Subcutaneous abdominal adipose tissue (tissue), 5 donors: Measurements from ENCODE around the gene GPX1.
"Not testable (repeated sequence)": the region's sequence is repeated elsewhere in the genome, so short reads cannot be mapped to it uniquely, and the experiment has no call there.

Source experiments
- H3K27ac ChIP-seq: one replicate; pipeline ENCODE4 v1.7.0; 2013; ENCODE audit warnings: low read depth, mild to moderate bottlenecking, inconsistent platforms, low read length, moderate library complexity
- H3K27me3 ChIP-seq, 5 donors: one replicate each; pipeline ENCODE4 v1.7.0; 2013; ENCODE audit warnings: low read length in 5 of 5, inconsistent platforms in 1 of 5; ENCODE audit not compliant: control insufficient read depth in 5 of 5, insufficient read depth in 4 of 5
- H3K36me3 ChIP-seq, 5 donors: one replicate each; pipeline ENCODE4 v1.7.0; 2013; ENCODE audit warnings: low read length in 5 of 5; ENCODE audit not compliant: control insufficient read depth in 5 of 5, insufficient read depth in 5 of 5
- H3K4me1 ChIP-seq, 5 donors: one replicate each; pipeline ENCODE4 v1.7.0; 2013; ENCODE audit warnings: low read length in 5 of 5, mild to moderate bottlenecking in 3 of 5, moderate library complexity in 1 of 5; ENCODE audit not compliant: control insufficient read depth in 5 of 5, insufficient read depth in 5 of 5
- H3K4me3 ChIP-seq, 5 donors: one replicate each; pipeline ENCODE4 v1.7.0; 2013; ENCODE audit warnings: low read length in 5 of 5, low read depth in 1 of 5
- H3K9ac ChIP-seq, 5 donors: one replicate each; pipeline ENCODE4 v1.7.0; 2013; ENCODE audit warnings: low read length in 5 of 5, mild to moderate bottlenecking in 4 of 5, moderate library complexity in 3 of 5
- H3K9me3 ChIP-seq, 5 donors: one replicate each; pipeline ENCODE4 v1.7.0; 2013; ENCODE audit warnings: low read length in 5 of 5; ENCODE audit not compliant: control insufficient read depth in 5 of 5
- donor health status: healthy.
- donor health status: healthy.
- donor health status: healthy.
- donor health status: healthy.
- donor health status: healthy.

Gene GPX1

DNA sequence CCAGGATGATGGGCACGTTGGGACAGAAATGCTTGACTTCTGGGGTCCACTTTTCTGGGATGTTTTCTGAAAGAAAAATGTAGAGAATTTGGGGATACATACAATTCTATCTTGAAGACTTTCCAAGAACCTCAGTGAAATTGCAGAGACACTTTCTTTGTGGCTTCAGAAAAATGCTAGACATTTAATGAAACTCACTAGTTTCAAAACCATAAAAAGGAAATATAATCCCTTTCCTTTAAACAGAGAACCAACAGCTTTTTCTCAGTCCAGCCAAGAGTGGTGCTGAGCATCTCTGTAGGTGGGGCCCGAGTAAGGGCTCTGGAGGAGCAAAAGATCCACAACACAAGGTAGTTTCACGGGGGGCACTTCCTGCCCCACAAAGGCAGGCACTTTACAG lies 4.4 kb upstream of the GPX1 start:
- Histone ChIP-seq H3K27ac (no peak overlapping the region), H3K36me3 (peaks cover 9 to 73% (median 59%) of the 10 kb centered on the region in 5 donors), H3K9ac (no peak overlapping the region), H3K9me3 (no peaks in the 10 kb centered on the region), H3K4me3 (no peak overlapping the region), H3K27me3 (no peaks in the 10 kb centered on the region), H3K4me1 (peaks cover 4 to 16% (median 15%) of the 10 kb centered on the region in 5 donors)

- H3K27me3 ChIP-seq, result no peaks in the 10 kb centered on the region
- peaks cover 12 to 36% (median 34%) of the 10 kb centered on the region in 5 donors for H3K4me1 ChIP-seq
- H3K9ac ChIP-seq, result no peak overlapping the region
- H3K27ac ChIP-seq, result peak overlapping the region; percentile 97
- H3K9me3 ChIP-seq, result no peaks in the 10 kb centered on the region
- no peak overlapping the region for H3K4me3 ChIP-seq
- H3K36me3 ChIP-seq, result peaks cover 9 to 59% (median 47%) of the 10 kb centered on the region in 5 donors
These were observed 1.5 kb upstream of the GPX1 start for GRCh38 chr3:49359623-49360022.

GRCh38 chr3:49358884-49359225 lies 702 bp upstream of the GPX1 start:
- Histone ChIP-seq H3K27me3 (no peaks in the 10 kb centered on the region), H3K9ac (peak overlapping the region; percentile 15 to 94 (median 70)), H3K4me3 (peak overlapping the region; percentile 48 to 86 (median 83)), H3K27ac (peak overlapping the region; percentile 97), H3K4me1 (peaks cover 12 to 36% (median 34%) of the 10 kb centered on the region in 5 donors), H3K36me3 (peaks cover 9 to 56% (median 45%) of the 10 kb centered on the region in 5 donors), H3K9me3 (no peaks in the 10 kb centered on the region)

GRCh38 chr3:49357443-49358216 lies 523 bp downstream of the GPX1 start:
- peaks cover 9 to 46% (median 39%) of the 10 kb centered on the region in 5 donors for H3K36me3 ChIP-seq
- H3K9me3 ChIP-seq, H3K27me3 ChIP-seq: not testable (repeated sequence)
- H3K4me1 ChIP-seq, result peaks cover 12 to 41% (median 39%) of the 10 kb centered on the region in 5 donors
- H3K27ac ChIP-seq, result peak overlapping the region; percentile 97
- H3K4me3 ChIP-seq, result peak overlapping the region; percentile 70 to 92 (median 84)
- peak overlapping the region; percentile 68 to 94 (median 83) for H3K9ac ChIP-seq

GRCh38 chr3:49357095-49357442 lies 1.1 kb downstream of the GPX1 start:
- Histone ChIP-seq H3K4me3 (peak overlapping the region; percentile 70 to 92 (median 84)), H3K4me1 (peaks cover 12 to 46% (median 45%) of the 10 kb centered on the region in 5 donors), H3K27ac (peak overlapping the region; percentile 97), H3K9ac (peak overlapping the region; percentile 68 to 94 (median 83)), H3K36me3 (peaks cover 9 to 40% (median 34%) of the 10 kb centered on the region in 5 donors)
- not testable (repeated sequence) for H3K9me3 ChIP-seq, H3K27me3 ChIP-seq

DNA sequence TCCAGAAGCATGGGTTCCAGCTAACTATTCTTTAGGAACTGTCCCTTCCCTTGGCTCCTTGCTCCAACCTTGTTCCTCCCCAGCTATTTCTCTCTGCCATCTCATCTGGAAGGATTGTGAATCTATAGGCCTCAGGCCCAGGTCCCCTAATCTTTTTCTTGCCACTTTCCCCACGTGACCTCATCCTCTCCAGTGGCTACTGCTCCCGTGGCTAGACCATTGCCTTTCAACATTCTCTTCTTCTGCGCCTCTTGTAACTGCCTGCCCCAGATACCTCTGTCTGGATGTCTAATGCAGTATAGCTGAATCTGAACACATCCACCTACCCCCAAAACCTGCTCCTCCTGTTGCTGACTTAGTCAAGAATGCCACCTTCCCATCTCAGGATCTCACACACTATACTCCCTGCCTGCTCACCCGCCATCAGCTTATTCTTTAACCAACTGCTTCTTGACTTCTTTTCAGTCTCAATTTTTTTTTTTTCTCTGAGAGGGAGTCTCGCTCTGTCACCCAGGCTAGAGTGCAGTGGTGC lies 5.2 kb downstream of the GPX1 start:
- H3K36me3 ChIP-seq, result peaks cover 0 to 12% (median 9%) of the 10 kb centered on the region in 5 donors
- no peaks in the 10 kb centered on the region for H3K9me3 ChIP-seq
- peak overlapping the region in 2 of 5 donors; percentile 17 to 52 for H3K9ac ChIP-seq
- peak overlapping the region; percentile 90 for H3K27ac ChIP-seq
- H3K4me3 ChIP-seq, result peak overlapping the region in 1 of 5 donors; percentile 7
- peaks cover 8 to 59% (median 53%) of the 10 kb centered on the region in 5 donors for H3K4me1 ChIP-seq
- H3K27me3 ChIP-seq, result no peaks in the 10 kb centered on the region

DNA sequence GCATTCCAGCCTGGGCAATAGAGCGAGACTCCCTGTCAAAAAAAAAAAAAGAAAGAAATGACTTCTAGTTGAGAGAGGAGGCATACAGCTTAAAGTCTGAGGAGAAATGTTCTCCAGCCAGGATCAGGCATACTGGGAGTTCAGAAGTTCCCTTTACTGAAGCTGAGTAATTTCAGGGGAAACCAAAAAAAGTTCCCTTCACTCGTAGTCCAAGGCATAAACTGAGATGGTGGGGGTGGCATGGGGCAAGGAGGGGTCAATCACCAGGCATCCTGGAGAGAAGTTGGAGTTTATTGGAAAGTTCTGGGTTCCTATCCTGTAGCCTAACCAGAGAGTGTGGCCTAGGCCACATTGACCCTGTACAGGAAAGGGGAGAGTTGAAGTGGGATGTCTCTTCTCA lies 5.9 kb downstream of the GPX1 start:
- Histone ChIP-seq H3K27me3 (no peaks in the 10 kb centered on the region), H3K4me3 (peak overlapping the region in 1 of 5 donors; percentile 7), H3K9ac (peak overlapping the region in 2 of 5 donors; percentile 17 to 52), H3K36me3 (peaks cover 0 to 12% (median 9%) of the 10 kb centered on the region in 5 donors), H3K4me1 (peaks cover 8 to 56% (median 50%) of the 10 kb centered on the region in 5 donors), H3K9me3 (no peaks in the 10 kb centered on the region), H3K27ac (peak overlapping the region; percentile 90)

GRCh38 chr3:49351521-49352011 lies 6.6 kb downstream of the GPX1 start:
- Histone ChIP-seq H3K27ac (peak overlapping the region; percentile 90), H3K27me3 (no peaks in the 10 kb centered on the region), H3K9me3 (no peaks in the 10 kb centered on the region), H3K4me3 (no peak overlapping the region), H3K36me3 (peaks cover 0 to 11% (median 9%) of the 10 kb centered on the region in 5 donors), H3K9ac (peak overlapping the region in 1 of 5 donors; percentile 44), H3K4me1 (peaks cover 9 to 57% (median 55%) of the 10 kb centered on the region in 5 donors)

- H3K9ac ChIP-seq, result no peak overlapping the region
- H3K27ac ChIP-seq, result peak overlapping the region; percentile 90
- no peak overlapping the region for H3K4me3 ChIP-seq
- H3K27me3 ChIP-seq, result no peaks in the 10 kb centered on the region
- H3K36me3 ChIP-seq, result no peaks in the 10 kb centered on the region
- peaks cover 6 to 57% (median 47%) of the 10 kb centered on the region in 5 donors for H3K4me1 ChIP-seq
- H3K9me3 ChIP-seq, result no peaks in the 10 kb centered on the region
These were observed 8.6 kb downstream of the GPX1 start for GRCh38 chr3:49349348-49350114.
